Fibroblast of gingiva (primary cell): ENCODE data around the gene SLC12A9.
"Not testable (repeated sequence)": the region's sequence is repeated elsewhere in the genome, so short reads cannot be mapped to it uniquely, and the experiment has no call there.

Experiments used
- DNase-seq: peaks from one replicate; pipeline ENCODE4 v3.0.0-alpha.2; 2011; ENCODE audit warnings: low read depth

The SLC12A9 gene

GRCh38 chr7:100826514-100827329 is 25.8 kb upstream of the SLC12A9 start:
- no peak for DNase-seq

- peak; percentile 87 for DNase-seq
Measured at GRCh38 chr7:100827330-100828226, 24.9 kb upstream of the SLC12A9 start, which contains the start of gene EPHB4. EPHB4 (minus strand) TSS chr7:100827523; CDS start chr7:100827030, 493 bp downstream.

GRCh38 chr7:100829150-100829716 is 23.3 kb upstream of the SLC12A9 start:
- DNase-seq = no peak

- no peak for DNase-seq
Measured at GRCh38 chr7:100830396-100830795, 22.1 kb upstream of the SLC12A9 start.

- no peak for DNase-seq
Measured at GRCh38 chr7:100832281-100832633, 20.3 kb upstream of the SLC12A9 start.

- no peak for DNase-seq
Measured at GRCh38 chr7:100835903-100836811, 16.4 kb upstream of the SLC12A9 start.

GRCh38 chr7:100836812-100837098 is 15.8 kb upstream of the SLC12A9 start:
- no peak for DNase-seq

- peak; percentile 88 for DNase-seq
Measured at GRCh38 chr7:100837099-100837836, 15.2 kb upstream of the SLC12A9 start.

GRCh38 chr7:100839361-100839760 is 13.2 kb upstream of the SLC12A9 start:
- DNase-seq = no peak

- no peak for DNase-seq
Measured at GRCh38 chr7:100840470-100841100, 11.9 kb upstream of the SLC12A9 start.

- DNase-seq = no peak
Measured at GRCh38 chr7:100847360-100847759, 5.2 kb upstream of the SLC12A9 start.

GRCh38 chr7:100854146-100854895 is 1.8 kb downstream of the SLC12A9 start:
- no peak for DNase-seq

- not testable (repeated sequence) for DNase-seq
Measured at GRCh38 chr7:100854899-100855298, 2.4 kb downstream of the SLC12A9 start.

- no peak for DNase-seq
Measured at GRCh38 chr7:100855515-100855914, 3.0 kb downstream of the SLC12A9 start.

- DNase-seq = no peak
Measured at GRCh38 chr7:100856871-100857282, 4.4 kb downstream of the SLC12A9 start.

GRCh38 chr7:100859856-100860255 is 7.3 kb downstream of the SLC12A9 start:
- DNase-seq = no peak

GRCh38 chr7:100860702-100861615 is 8.4 kb downstream of the SLC12A9 start:
- DNase-seq = no peak

- DNase-seq = no peak
Measured at GRCh38 chr7:100861616-100861985, 9.1 kb downstream of the SLC12A9 start.
